ENCODE data around the gene P2RX3.
"Not testable (repeated sequence)": the region's sequence is repeated elsewhere in the genome, so short reads cannot be mapped to it uniquely, and the experiment has no call there.

P2RX3 gene

GRCh38 chr11:57349491-57350274 lies 11.5 kb downstream of the P2RX3 start:
- DNase-seq (ENCODE audit: low read depth), result peak; percentile 43

GRCh38 chr11:57353036-57353435 lies 14.9 kb downstream of the P2RX3 start:
- DNase-seq (ENCODE audit: low read depth), result no peak

GRCh38 chr11:57353446-57353845 lies 15.3 kb downstream of the P2RX3 start:
- DNase-seq (ENCODE audit: low read depth), result no peak

- DNase-seq (ENCODE audit: low read depth), result no peak
Measured at GRCh38 chr11:57353852-57354251, 15.7 kb downstream of the P2RX3 start.

- no peak for DNase-seq (ENCODE audit: low read depth)
Measured at GRCh38 chr11:57354699-57355098, 16.5 kb downstream of the P2RX3 start.

GRCh38 chr11:57356268-57356667 lies 18.1 kb downstream of the P2RX3 start:
- DNase-seq (ENCODE audit: low read depth), result no peak

GRCh38 chr11:57357310-57357709 lies 19.2 kb downstream of the P2RX3 start:
- no peak for DNase-seq (ENCODE audit: low read depth)

GRCh38 chr11:57357856-57358255 lies 19.7 kb downstream of the P2RX3 start:
- no peak for DNase-seq (ENCODE audit: low read depth)

GRCh38 chr11:57358543-57358961 lies 20.4 kb downstream of the P2RX3 start:
- DNase-seq (ENCODE audit: low read depth), result no peak

GRCh38 chr11:57358991-57359390 lies 20.8 kb downstream of the P2RX3 start:
- no peak for DNase-seq (ENCODE audit: low read depth)

GRCh38 chr11:57359396-57359795 lies 21.2 kb downstream of the P2RX3 start:
- DNase-seq (ENCODE audit: low read depth), result no peak

- DNase-seq (ENCODE audit: low read depth), result no peak
Measured at GRCh38 chr11:57359896-57360690, 21.9 kb downstream of the P2RX3 start.

- DNase-seq (ENCODE audit: low read depth), result no peak
Measured at GRCh38 chr11:57360991-57361390, 22.8 kb downstream of the P2RX3 start.

- DNase-seq (ENCODE audit: low read depth), result not testable (repeated sequence)
Measured at GRCh38 chr11:57361420-57361819, 23.3 kb downstream of the P2RX3 start.

GRCh38 chr11:57361926-57362325 lies 23.8 kb downstream of the P2RX3 start:
- no peak for DNase-seq (ENCODE audit: low read depth)

- DNase-seq (ENCODE audit: low read depth), result no peak
Measured at GRCh38 chr11:57363131-57364080, 25.3 kb downstream of the P2RX3 start.

GRCh38 chr11:57364851-57365660 lies 26.9 kb downstream of the P2RX3 start:
- DNase-seq (ENCODE audit: low read depth), result no peak

- DNase-seq (ENCODE audit: low read depth), result no peak
Measured at GRCh38 chr11:57368106-57368844, 30.1 kb downstream of the P2RX3 start.

GRCh38 chr11:57368845-57369232 lies 30.7 kb downstream of the P2RX3 start:
- DNase-seq (ENCODE audit: low read depth), result no peak

- DNase-seq (ENCODE audit: low read depth), result no peak
Measured at GRCh38 chr11:57370251-57370650, 32.1 kb downstream of the P2RX3 start.

GRCh38 chr11:57370941-57371340 lies 32.8 kb downstream of the P2RX3 start:
- DNase-seq (ENCODE audit: low read depth), result no peak

All from stimulated activated CD8-positive, alpha-beta memory T cell treated with anti-CD3 and anti-CD28 coated beads, Interleukin-7, amount 100 ng/mL, for 24 hours (primary cell).